GM19238 (cell line): Measurements from ENCODE around the gene NCOA1.
"Not testable (repeated sequence)": the region's sequence is repeated elsewhere in the genome, so short reads cannot be mapped to it uniquely, and the experiment has no call there.

ENCODE experiments used
- DNase-seq: peaks from one replicate; pipeline ENCODE4 v3.0.0; 2011; ENCODE audit warnings: low spot score; ENCODE audit not compliant: insufficient read length

The NCOA1 gene

GRCh38 chr2:24505534-24506275 is 14.7 kb downstream of the NCOA1 start:
- DNase-seq, result no peak

DNA sequence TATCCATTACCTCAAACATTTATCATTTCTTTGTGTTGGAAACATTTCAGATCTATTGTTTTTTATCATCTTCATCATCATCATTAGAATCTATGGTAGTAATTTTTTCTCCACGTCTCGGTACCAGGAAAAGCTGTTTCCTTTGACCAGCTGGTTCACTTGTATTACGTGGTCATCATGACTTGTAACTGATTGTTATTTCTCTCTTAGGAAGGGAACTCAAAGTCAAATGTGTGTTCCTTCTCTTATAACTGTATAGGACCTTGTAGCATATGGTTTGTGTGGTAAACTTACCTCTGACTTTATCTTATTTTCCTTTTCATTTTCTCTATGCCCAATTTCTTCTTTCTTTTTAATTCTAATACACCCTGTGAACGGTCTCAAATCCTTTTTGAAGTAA is 16.5 kb downstream of the NCOA1 start:
- DNase-seq, result no peak

- no peak for DNase-seq
Observed at GRCh38 chr2:24508878-24509277, 17.8 kb downstream of the NCOA1 start.

GRCh38 chr2:24509425-24509824 is 18.4 kb downstream of the NCOA1 start:
- no peak for DNase-seq

DNA sequence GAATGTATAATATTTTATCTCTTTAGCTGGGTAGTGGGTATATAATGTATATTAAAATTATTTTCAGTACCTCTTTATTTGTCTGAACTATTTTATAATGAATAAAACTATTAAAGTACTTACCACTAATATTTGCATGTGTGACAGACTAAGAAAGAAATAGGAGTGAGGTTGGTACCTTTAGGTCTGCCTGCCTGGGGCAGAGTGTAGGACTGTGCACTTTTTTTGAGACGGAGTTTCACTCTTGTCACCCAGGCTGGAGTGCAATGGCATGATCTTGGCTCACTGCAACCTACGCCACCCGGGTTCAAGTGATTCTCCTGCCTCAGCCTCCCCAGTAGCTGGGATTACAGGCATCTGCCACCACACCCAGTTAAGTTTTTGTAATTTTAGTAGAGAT is 18.8 kb downstream of the NCOA1 start:
- no peak for DNase-seq

GRCh38 chr2:24510771-24511170 is 19.7 kb downstream of the NCOA1 start:
- DNase-seq, result no peak

DNA sequence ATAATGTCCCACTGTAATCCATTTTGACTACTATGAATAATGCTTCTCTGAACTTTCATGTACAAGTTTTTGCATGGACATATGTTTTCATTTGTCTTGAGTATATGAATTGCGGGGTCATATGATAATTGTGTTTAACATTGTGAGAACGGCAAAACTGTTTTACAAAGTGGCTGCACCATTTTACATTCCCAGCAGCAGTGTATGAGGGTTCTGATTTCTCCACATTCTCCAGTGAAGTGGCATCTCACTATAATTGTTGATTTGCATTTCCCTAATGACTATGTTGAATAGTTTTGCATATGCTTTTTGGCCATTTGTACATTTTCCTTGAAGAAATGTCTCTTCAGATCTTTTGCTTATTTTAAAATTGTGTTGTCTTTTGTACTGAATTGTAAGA is 20.1 kb downstream of the NCOA1 start:
- DNase-seq, result no peak

DNA sequence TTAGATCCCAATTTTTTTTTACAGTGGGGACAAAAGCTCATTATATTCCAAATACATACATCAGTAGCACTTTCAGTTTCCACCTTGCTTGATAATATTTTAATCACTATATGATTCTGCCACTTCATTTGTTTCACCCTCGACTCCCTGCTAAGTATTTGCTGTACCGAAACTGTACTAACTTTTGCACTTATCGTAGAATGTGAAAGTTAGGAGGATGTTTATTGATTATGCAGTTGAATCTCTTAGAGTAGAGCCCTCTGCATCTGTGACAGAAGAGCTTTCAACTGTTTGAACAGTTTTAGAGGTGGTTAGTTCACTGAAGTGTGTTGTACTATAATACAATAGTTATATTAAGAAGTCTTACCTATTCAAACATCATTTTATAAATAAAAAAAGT is 20.8 kb downstream of the NCOA1 start:
- no peak for DNase-seq

DNA sequence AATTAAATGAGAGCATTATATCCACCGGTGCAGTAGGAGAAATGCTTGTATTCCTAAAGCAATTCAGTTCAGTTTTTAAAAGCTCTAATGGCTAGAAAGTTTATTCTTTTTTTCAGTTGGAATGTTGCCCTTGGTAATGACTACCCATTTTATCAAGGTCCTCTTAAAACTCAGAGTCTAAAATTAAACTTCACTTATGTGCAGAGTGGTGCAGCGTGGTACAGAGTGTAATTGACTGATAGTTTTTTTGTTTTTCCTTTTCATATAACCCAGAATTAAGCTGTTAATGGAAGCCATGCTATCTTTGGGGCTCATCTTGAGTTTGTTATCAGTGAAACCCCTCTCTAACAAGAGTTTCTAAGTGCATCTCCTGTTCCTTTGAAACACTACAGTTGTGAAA is 21.4 kb downstream of the NCOA1 start:
- no peak for DNase-seq

DNA sequence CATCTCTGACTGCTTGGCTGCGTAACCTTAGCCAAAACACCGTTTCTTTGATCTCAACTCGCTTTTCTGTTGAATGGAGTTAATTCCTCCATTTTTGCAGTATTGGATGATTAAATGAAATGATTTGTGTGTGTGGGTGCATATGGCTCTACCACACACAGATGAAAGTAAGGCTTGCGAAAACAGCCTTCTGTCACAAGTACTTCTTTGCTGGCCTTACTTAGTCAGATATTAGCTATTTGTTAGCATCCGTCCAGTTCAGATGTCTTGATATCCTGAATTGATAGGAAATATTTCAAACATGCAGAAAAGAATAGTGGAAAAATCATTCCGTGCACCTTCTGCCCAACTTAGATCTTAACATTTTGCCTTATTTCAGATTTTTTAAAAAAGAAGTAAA is 21.8 kb downstream of the NCOA1 start:
- DNase-seq, result no peak

DNA sequence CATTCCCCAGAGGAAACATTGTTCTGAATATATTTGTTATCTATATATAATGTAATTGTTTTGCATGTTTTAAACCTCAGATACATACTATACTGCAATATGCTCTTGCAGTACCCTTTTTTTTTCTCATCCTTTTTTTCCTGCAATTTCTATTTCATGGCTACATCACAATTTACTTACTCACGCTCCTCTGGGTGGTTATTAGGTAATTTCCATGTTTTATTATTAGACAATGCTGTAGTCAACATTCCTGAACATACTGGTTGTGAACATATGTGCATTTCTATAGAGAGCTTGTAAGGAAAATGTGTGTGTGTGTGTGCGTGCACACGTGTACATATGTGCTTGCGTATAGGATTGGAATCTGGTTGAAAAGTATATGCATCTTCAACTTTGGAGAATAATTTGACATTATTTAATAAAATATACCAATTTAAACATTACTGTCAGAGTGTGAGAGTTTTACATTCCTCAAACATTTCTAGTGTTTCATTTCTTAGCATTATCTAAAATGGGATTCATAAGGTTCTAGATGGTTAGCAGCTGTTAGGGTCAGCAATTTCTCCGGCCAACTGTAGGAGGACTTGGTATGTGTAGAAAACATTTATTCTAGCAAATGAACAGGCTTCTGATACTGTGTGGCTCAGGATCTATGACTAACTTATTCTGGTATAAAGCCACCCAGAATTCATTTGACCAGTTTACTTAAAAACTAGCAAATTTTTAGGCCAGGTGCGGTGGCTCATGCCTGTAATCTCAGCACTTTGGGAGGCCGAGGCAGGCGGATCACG is 22.4 kb downstream of the NCOA1 start:
- no peak for DNase-seq

DNA sequence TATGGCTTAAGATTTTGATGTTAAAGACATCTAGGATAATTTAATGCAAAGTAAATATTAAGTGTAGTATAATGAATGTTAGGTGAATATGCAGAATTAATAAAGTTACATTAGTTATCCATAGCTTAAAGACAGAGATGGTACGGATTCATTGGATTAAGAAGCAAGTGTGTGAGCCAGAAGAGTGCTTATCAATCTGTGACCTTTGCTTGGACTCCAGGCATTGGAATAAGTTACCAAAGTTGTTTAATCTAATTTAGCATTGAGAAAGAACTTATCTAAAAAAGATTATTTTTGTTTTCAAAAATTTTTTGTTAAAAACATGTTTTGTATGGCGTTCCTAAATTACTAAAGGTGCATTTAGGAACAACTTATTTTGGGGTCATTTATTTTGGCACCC is 23.8 kb downstream of the NCOA1 start:
- no peak for DNase-seq

GRCh38 chr2:24515335-24515734 is 24.3 kb downstream of the NCOA1 start:
- no peak for DNase-seq

- no peak for DNase-seq
Observed at GRCh38 chr2:24515831-24516230, 24.8 kb downstream of the NCOA1 start.

- no peak for DNase-seq
Observed at GRCh38 chr2:24517247-24517646, 26.2 kb downstream of the NCOA1 start.

DNA sequence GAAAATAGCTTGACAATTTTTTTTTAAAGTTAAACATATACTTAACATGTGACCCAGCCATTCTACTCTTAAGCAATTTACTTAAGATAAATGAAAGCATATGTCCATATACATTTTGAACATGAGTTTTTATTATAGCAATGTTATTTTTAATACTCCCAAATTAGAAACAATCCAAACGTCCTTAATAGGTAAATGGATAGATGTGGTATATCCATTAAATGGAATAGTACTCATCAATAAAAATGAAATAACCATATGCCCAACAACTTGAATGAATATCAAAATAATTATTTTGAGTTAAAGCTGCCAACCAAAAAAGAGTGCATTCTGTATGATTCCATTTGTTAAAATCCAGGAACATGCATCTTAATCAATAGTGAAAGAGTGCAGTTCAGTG is 29.1 kb downstream of the NCOA1 start:
- DNase-seq, result no peak

DNA sequence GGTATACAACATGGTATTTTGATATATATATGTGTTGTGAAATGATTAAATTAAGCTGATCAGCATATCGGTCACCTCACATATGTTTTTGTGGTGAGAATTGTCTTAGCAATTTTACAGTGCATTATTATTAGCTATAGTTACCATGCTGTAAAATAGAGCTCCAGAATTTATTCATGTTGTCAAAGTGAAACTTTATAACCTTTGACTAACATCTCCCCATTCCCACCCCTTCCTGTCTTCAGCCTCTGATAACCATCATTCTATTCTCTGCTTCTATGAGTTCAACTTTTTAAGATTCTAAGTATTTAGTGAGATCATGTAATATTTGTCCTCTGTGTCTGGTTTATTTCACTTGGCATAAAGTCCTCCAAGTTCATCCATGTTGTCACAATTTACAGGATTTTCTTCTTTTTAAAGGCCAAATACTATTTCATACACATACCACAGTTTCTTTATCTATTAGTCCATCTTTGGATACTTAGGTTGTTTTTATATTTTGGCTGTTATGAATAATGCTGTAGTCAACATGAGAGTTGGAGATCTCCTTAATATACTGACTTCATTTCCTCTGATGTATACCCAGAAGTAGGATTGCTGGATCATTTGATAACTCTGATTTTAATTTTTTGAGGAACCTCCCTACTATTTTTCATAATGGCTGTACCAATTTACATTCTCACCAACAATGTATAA is 30.3 kb downstream of the NCOA1 start:
- no peak for DNase-seq

DNA sequence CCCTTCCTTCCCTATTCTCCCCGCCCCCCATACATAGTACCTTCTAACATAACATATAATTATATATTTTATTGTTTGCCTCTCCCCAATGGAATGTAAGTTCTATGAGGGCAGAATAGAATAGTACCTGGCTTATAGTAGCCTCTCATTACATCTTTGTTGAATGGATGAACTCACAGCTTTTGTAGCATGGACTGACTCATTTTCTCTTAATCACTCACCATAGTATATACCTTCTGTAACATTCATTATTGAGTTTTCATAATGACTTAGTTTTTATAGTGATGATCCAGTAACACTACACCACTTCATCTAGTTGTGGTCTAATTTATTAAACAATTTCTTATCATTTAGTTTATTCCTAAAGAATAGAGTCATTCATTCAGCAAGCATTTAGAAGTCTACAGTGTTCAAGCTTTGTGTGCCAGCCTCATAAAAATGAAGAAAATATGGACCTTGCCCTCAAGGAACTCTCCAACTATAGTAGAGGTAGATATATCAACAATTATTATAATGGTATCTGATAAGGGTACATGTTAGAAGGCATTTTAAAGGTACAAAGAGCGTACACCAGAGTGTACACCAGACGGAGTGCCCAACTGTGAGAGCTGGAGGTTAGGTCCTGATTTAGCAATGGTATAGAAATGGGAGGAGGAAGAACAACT is 31.1 kb downstream of the NCOA1 start:
- DNase-seq, result no peak

- DNase-seq, result no peak
Observed at GRCh38 chr2:24527536-24527935, 36.5 kb downstream of the NCOA1 start.

GRCh38 chr2:24530796-24531195 is 39.7 kb downstream of the NCOA1 start:
- DNase-seq, result no peak

DNA sequence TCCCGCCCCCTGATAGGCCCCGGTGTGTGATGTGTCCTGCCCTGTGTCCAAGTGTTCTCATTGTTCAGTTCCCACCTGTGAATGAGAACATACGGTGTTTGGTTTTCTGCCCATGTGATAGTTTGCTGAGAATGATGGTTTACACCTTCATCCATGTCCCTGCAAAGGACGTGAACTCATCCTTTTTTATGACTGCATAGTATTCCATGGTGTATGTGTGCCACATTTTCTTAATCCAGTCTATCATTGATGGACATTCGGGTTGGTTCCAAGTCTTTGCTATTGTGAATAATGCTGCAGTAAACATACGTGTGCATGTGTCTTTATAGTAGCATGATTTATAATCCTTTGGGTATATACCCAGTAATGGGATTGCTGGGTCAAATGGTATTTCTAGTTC is 40.6 kb downstream of the NCOA1 start:
- DNase-seq, result not testable (repeated sequence)

- DNase-seq, result not testable (repeated sequence)
Observed at GRCh38 chr2:24532057-24532456, 41.0 kb downstream of the NCOA1 start.
